Measurements from ENCODE around the gene CPNE4.
A peak's percentile ranks its signal among the peaks of the same experiment; 100 is the strongest.

DNA sequence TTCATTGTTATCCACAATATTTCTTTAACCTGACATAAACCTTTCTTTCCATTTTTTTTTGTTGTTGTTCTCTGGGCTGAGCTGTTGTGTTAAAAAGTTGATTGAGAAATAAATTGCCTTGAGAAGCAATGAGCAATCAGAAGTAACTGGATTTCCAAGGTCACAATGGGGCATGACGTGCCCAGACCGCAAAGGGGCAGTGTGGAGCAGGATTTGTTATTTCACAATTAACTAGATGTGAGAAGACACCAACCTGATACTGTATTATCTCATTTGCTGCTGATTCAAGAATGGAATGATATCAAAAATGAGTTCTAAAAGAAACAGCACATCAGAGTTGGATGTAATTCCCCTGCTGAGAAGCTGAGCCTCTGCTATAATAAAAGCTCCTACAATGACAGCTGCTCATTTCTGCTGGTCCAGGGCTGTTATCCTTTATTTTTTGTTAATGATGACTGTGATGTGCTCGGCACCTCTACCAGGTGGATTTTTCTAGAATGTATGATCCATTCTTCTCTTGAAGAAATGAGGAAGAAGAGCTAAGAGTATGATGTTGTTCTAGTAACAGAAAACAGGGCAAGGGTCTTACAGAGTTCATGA, 28.1 kb downstream of the CPNE4 start:
- TF ChIP-seq ZNF518B (CRISPR knock-in tag; IDR thresholded peaks at IDR 0.05) (no peak), HNRNPH1 (optimal IDR thresholded peaks at IDR 0.05; ENCODE audit: low read depth, low read length) (no peak), BMI1 (IDR thresholded peaks at IDR 0.05; ENCODE audit: low read length) (no peak), POLR2A (conservative IDR thresholded peaks at IDR 0.05) (no peak), MTA3 (IDR thresholded peaks at IDR 0.05; ENCODE audit: borderline replicate concordance) (no peak), CHD2 (IDR thresholded peaks at IDR 0.05; ENCODE audit: low read depth, low read length) (no peak), THRA (IDR thresholded peaks at IDR 0.05) (no peak), ARID3B (CRISPR knock-in tag; IDR thresholded peaks at IDR 0.05; ENCODE audit: borderline replicate concordance) (no peak), NR3C1 (CRISPR knock-in tag; IDR thresholded peaks at IDR 0.05) (no peak), HDAC1 (IDR thresholded peaks at IDR 0.05) (no peak), ZSCAN32 (CRISPR knock-in tag; IDR thresholded peaks at IDR 0.05) (no peak), FIP1L1 (IDR thresholded peaks at IDR 0.05; ENCODE audit: low read depth, low read length, poor library complexity, severe bottlenecking) (no peak)
- TF ChIP-seq, protein P1, sequence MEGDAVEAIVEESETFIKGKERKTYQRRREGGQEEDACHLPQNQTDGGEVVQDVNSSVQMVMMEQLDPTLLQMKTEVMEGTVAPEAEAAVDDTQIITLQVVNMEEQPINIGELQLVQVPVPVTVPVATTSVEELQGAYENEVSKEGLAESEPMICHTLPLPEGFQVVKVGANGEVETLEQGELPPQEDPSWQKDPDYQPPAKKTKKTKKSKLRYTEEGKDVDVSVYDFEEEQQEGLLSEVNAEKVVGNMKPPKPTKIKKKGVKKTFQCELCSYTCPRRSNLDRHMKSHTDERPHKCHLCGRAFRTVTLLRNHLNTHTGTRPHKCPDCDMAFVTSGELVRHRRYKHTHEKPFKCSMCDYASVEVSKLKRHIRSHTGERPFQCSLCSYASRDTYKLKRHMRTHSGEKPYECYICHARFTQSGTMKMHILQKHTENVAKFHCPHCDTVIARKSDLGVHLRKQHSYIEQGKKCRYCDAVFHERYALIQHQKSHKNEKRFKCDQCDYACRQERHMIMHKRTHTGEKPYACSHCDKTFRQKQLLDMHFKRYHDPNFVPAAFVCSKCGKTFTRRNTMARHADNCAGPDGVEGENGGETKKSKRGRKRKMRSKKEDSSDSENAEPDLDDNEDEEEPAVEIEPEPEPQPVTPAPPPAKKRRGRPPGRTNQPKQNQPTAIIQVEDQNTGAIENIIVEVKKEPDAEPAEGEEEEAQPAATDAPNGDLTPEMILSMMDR (IDR thresholded peaks at IDR 0.05 in 2 of 3, conservative IDR thresholded peaks at IDR 0.05 in 1 of 3; ENCODE audit: insufficient read depth in 2 of 3, low read depth in 1 of 3, low read length in 3 of 3), result peak; percentile 37 to 59 (median 50)

Data from K562 (cell line).